SHP77 treated with DMSO at 0.1 percent for 48 hours (cell line): ENCODE data around the gene NR6A1.

Experiments
- DNase-seq: peaks from one replicate; lab custom pipeline; 2025; lab: John Stamatoyannopoulos, UW

The NR6A1 gene

GRCh38 chr9:124795881-124796431 lies 24.8 kb upstream of the NR6A1 start:
- no peak for DNase-seq

- DNase-seq: no peak
Measured at GRCh38 chr9:124794902-124795491, 23.9 kb upstream of the NR6A1 start.

GRCh38 chr9:124793015-124793541 lies 22.0 kb upstream of the NR6A1 start:
- no peak for DNase-seq

GRCh38 chr9:124792257-124793014 lies 21.3 kb upstream of the NR6A1 start:
- DNase-seq: no peak

GRCh38 chr9:124790801-124791505 lies 19.8 kb upstream of the NR6A1 start:
- no peak for DNase-seq

- DNase-seq: no peak
Measured at GRCh38 chr9:124790301-124790700, 19.2 kb upstream of the NR6A1 start.

GRCh38 chr9:124789531-124789930 lies 18.4 kb upstream of the NR6A1 start:
- DNase-seq: no peak

GRCh38 chr9:124788542-124789217 lies 17.6 kb upstream of the NR6A1 start:
- DNase-seq: no peak

GRCh38 chr9:124786881-124787573 lies 15.9 kb upstream of the NR6A1 start:
- no peak for DNase-seq

GRCh38 chr9:124784509-124784908 lies 13.4 kb upstream of the NR6A1 start:
- DNase-seq: no peak

GRCh38 chr9:124783830-124784229 lies 12.7 kb upstream of the NR6A1 start:
- DNase-seq: no peak

- DNase-seq: no peak
Measured at GRCh38 chr9:124782661-124783574, 11.8 kb upstream of the NR6A1 start.

GRCh38 chr9:124781967-124782660 lies 11.0 kb upstream of the NR6A1 start:
- no peak for DNase-seq

GRCh38 chr9:124780757-124781151 lies 9.6 kb upstream of the NR6A1 start:
- DNase-seq: no peak

GRCh38 chr9:124780060-124780756 lies 9.1 kb upstream of the NR6A1 start:
- no peak for DNase-seq

- no peak for DNase-seq
Measured at GRCh38 chr9:124779368-124780059, 8.4 kb upstream of the NR6A1 start.

GRCh38 chr9:124778575-124779367 lies 7.7 kb upstream of the NR6A1 start:
- no peak for DNase-seq
